Neural progenitor cell (in vitro differentiated cells): Measurements from ENCODE around the gene THAP11. TPM values are rescaled to one million over a fixed set of nuclear protein-coding genes. Genes with fewer than 3 reads are reported as not detected.

Experiments used
- DNase-seq: peaks from one replicate; pipeline ENCODE4 v3.0.0-alpha.2; 2016; ENCODE audit warnings: low spot score
- H2AFZ ChIP-seq: fragments of 200-600 bp; sonication (generic); replicated peaks from 2 replicates; pipeline ENCODE4 v1.6.1; 2016; ENCODE audit warnings: antibody characterized with exemption
- H3F3A ChIP-seq: fragments of 200-600 bp; sonication (generic); 2 replicates; pipeline ENCODE4 v1.6.1; 2016; ENCODE audit warnings: antibody characterized with exemption, low read depth
- H3K27ac ChIP-seq: fragments of 200-600 bp; sonication (generic); 2 replicates; pipeline ENCODE4 v1.5.1; 2016; ENCODE audit warnings: mild to moderate bottlenecking
- H3K27me3 ChIP-seq: fragments of 200-600 bp; sonication (generic); 2 replicates; pipeline ENCODE4 v1.6.1; 2016; ENCODE audit warnings: mild to moderate bottlenecking, moderate library complexity
- H3K36me3 ChIP-seq: fragments of 200-600 bp; sonication (generic); 2 replicates; pipeline ENCODE4 v1.5.1; 2016
- H3K4me1 ChIP-seq: fragments of 200-600 bp; sonication (generic); 2 replicates; pipeline ENCODE4 v1.6.1; 2016; ENCODE audit warnings: mixed run types
- H3K4me2 ChIP-seq: fragments of 200-600 bp; sonication (generic); 2 replicates; pipeline ENCODE4 v1.6.1; 2016
- H3K4me3 ChIP-seq: fragments of 200-600 bp; sonication (generic); 2 replicates; pipeline ENCODE4 v1.5.1; 2016
- H3K79me2 ChIP-seq: fragments of 200-600 bp; sonication (generic); 2 replicates; pipeline ENCODE4 v1.6.1; 2016; ENCODE audit warnings: low read depth
- H3K9ac ChIP-seq: fragments of 200-600 bp; sonication (generic); 2 replicates; pipeline ENCODE4 v1.6.1; 2016
- H3K9me3 ChIP-seq: fragments of 200-600 bp; sonication (generic); 2 replicates; pipeline ENCODE4 v1.5.1; 2016; ENCODE audit warnings: low read depth
- H4K20me1 ChIP-seq: fragments of 200-600 bp; sonication (generic); 2 replicates; pipeline ENCODE4 v1.6.1; 2016; ENCODE audit warnings: low read depth
- H3K27ac Mint-ChIP-seq: 3 replicates; pipeline ENCODE4 v1.8.0; 2021; ENCODE audit warnings: mixed read lengths
- H3K27me3 Mint-ChIP-seq: 2 replicates; pipeline ENCODE4 v1.8.0; 2022; ENCODE audit warnings: low read depth, mild to moderate bottlenecking, inconsistent platforms, moderate library complexity, mixed read lengths; ENCODE audit not compliant: insufficient read depth
- H3K36me3 Mint-ChIP-seq: 3 replicates; pipeline ENCODE4 v1.8.0; 2021; ENCODE audit warnings: mixed read lengths
- H3K4me1 Mint-ChIP-seq: 3 replicates; pipeline ENCODE4 v1.8.0; 2021; ENCODE audit warnings: mixed read lengths
- H3K4me3 Mint-ChIP-seq: 3 replicates; pipeline ENCODE4 v1.8.0; 2021; ENCODE audit warnings: mild to moderate bottlenecking, moderate library complexity, mixed read lengths
- H3K9me3 Mint-ChIP-seq: 3 replicates; pipeline ENCODE4 v1.8.0; 2020; ENCODE audit warnings: mixed read lengths
- CTCF ChIP-seq: fragments of 200-600 bp; sonication (generic); IDR thresholded peaks from 2 replicates; pipeline ENCODE4 v1.5.1; 2017; ENCODE audit warnings: antibody characterized with exemption, mild to moderate bottlenecking
- EZH2 ChIP-seq: fragments of 200-600 bp; sonication (generic); IDR thresholded peaks from 2 replicates; pipeline ENCODE4 v1.6.1; 2017; ENCODE audit warnings: antibody characterized with exemption, mild to moderate bottlenecking, moderate library complexity
- EZH2phosphoT487 ChIP-seq: fragments of 200-600 bp; sonication (generic); IDR thresholded peaks from 2 replicates; pipeline ENCODE4 v1.6.1; 2017; ENCODE audit warnings: antibody characterized with exemption
- total RNA-seq: library from RNA; depleted of rRNA; stranded (reverse); fragments of >200 nt; gene quantifications from 2 replicates; pipeline ENCODE4 v1.2.3, GENCODE V29; 2015; ENCODE audit warnings: low replicate concordance

The THAP11 gene
- total RNA-seq, 1 donor from 2014 or later: 27.3 TPM

- TF ChIP-seq CTCF: no peak
- TF ChIP-seq EZH2: no peak
- TF ChIP-seq EZH2phosphoT487: no peak
- H3K9ac ChIP-seq: peak within 1 kb of the TSS; percentile 96
- no peaks in the 10 kb centered on the region for H3K27me3 ChIP-seq
- peak; percentile 99 for DNase-seq
- peak within 1 kb of the TSS; percentile 97 for H3K4me3 Mint-ChIP-seq
- H3F3A ChIP-seq: peaks cover 34% of the 10 kb centered on the region
- no peaks in the 10 kb centered on the region for H3K9me3 ChIP-seq
- no peaks in the 10 kb centered on the region for H3K36me3 ChIP-seq
- peaks cover 10% of the 10 kb centered on the region for H3K36me3 Mint-ChIP-seq
- peak within 1 kb of the TSS; percentile 97 for H3K27ac Mint-ChIP-seq
- H4K20me1 ChIP-seq: peaks cover 60% of the 10 kb centered on the region
- H3K79me2 ChIP-seq: peaks cover 79% of the 10 kb centered on the region
- peak within 1 kb of the TSS; percentile 99 for H3K4me3 ChIP-seq
- peaks cover 32% of the 10 kb centered on the region for H3K4me1 ChIP-seq
- peaks cover 42% of the 10 kb centered on the region for H3K4me1 Mint-ChIP-seq
- peak within 1 kb of the TSS; percentile 91 for H3K4me2 ChIP-seq
- H3K27ac ChIP-seq: peak within 1 kb of the TSS; percentile 79
- no peak within 1 kb of the TSS for H2AFZ ChIP-seq
- H3K27me3 Mint-ChIP-seq: no peaks in the 10 kb centered on the region
- H3K9me3 Mint-ChIP-seq: no peaks in the 10 kb centered on the region
Observed at GRCh38 chr16:67846320-67847063, 4.4 kb downstream of the THAP11 start, which contains the start of gene NUTF2. Gene NUTF2, plus strand, starts transcription at chr16:67846933. Its CDS starts 18,198 bp downstream, at chr16:67865131.

DNA sequence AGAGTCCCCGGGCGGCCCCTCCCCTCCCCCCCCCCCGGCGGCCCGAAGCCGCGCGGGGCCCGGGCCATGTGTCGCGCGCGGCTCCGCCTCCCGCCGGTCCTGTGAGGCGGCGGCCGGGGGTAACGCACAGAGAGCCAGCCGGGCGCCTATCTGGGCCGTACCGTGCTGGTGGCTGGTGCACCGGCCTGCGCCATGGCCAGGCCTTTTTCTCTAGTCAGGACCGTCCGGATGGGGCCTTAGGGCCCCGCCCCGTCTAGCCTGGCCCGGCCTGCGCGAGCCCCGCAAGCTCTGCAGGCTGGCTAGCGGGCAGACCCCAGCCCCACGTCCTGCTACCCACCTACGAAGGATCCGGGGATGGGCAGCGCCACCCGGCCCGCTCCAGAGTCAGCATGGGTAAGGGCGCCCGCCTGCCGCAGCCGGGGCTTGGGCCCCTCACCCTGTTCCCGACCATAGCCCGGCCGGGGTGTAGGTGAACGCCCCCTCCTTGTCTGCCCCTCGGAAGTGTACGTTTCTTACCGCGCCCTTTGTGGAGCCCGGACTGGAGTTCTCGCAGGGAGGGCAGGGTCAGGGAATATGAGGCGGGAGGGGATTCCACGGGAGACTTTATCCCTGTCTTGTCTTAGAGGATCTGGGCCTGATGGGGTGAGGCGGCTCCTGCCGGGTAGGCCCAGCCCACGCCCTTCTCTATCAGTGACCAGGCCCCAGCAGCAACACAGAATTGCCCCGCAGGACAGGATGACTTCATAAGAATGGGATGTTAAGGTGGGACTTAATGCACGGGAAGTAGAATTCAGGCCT, 5.1 kb downstream of the THAP11 start, which contains the start of gene CENPT:
Gene CENPT, minus strand, starts transcription at position 630 of the 798 bp plus-strand sequence. CDS start 13,834 bp downstream, outside the sequence.
- H3K9ac ChIP-seq: peak within 1 kb of the TSS; percentile 96
- H3K4me1 ChIP-seq: peaks cover 32% of the 10 kb centered on the region
- H3K27me3 Mint-ChIP-seq: no peaks in the 10 kb centered on the region
- peak; percentile 22 for DNase-seq
- no peaks in the 10 kb centered on the region for H3K27me3 ChIP-seq
- no peaks in the 10 kb centered on the region for H3K9me3 Mint-ChIP-seq
- H3K9me3 ChIP-seq: no peaks in the 10 kb centered on the region
- H3F3A ChIP-seq: peaks cover 34% of the 10 kb centered on the region
- H3K36me3 ChIP-seq: no peaks in the 10 kb centered on the region
- peaks cover 10% of the 10 kb centered on the region for H3K36me3 Mint-ChIP-seq
- peaks cover 68% of the 10 kb centered on the region for H4K20me1 ChIP-seq
- peak within 1 kb of the TSS; percentile 79 for H3K27ac ChIP-seq
- peaks cover 41% of the 10 kb centered on the region for H3K4me1 Mint-ChIP-seq
- H3K4me3 ChIP-seq: peak within 1 kb of the TSS; percentile 99
- H3K27ac Mint-ChIP-seq: peak within 1 kb of the TSS; percentile 93
- H3K4me3 Mint-ChIP-seq: peak within 1 kb of the TSS; percentile 97
- H2AFZ ChIP-seq: no peak within 1 kb of the TSS
- H3K4me2 ChIP-seq: peak within 1 kb of the TSS; percentile 91
- TF ChIP-seq EZH2phosphoT487 (no peak), CTCF (no peak), EZH2 (no peak)
- peaks cover 86% of the 10 kb centered on the region for H3K79me2 ChIP-seq

GRCh38 chr16:67848118-67848517, 6.0 kb downstream of the THAP11 start:
- Mint-ChIP-seq H3K9me3 (no peaks in the 10 kb centered on the region), H3K36me3 (peaks cover 10% of the 10 kb centered on the region), H3K4me1 (peaks cover 39% of the 10 kb centered on the region), H3K27me3 (no peaks in the 10 kb centered on the region), H3K4me3 (peak overlapping the region; percentile 97), H3K27ac (peak overlapping the region; percentile 93)
- no peaks in the 10 kb centered on the region for H3K27me3 ChIP-seq
- peaks cover 94% of the 10 kb centered on the region for H3K79me2 ChIP-seq
- H3K27ac ChIP-seq: no peak overlapping the region
- H3K9ac ChIP-seq: peak overlapping the region; percentile 96
- no peak overlapping the region for H2AFZ ChIP-seq
- DNase-seq: no peak
- TF ChIP-seq EZH2phosphoT487 (no peak), EZH2 (no peak), CTCF (no peak)
- H3K4me1 ChIP-seq: peaks cover 32% of the 10 kb centered on the region
- peak overlapping the region; percentile 90 for H3K4me2 ChIP-seq
- peak overlapping the region; percentile 99 for H3K4me3 ChIP-seq
- H4K20me1 ChIP-seq: peaks cover 72% of the 10 kb centered on the region
- H3K36me3 ChIP-seq: no peaks in the 10 kb centered on the region
- H3F3A ChIP-seq: peaks cover 26% of the 10 kb centered on the region
- H3K9me3 ChIP-seq: no peaks in the 10 kb centered on the region
